GM23338 (cell line): ENCODE measurements around the gene PPP2R5C.
"Not testable (repeated sequence)": the region's sequence is repeated elsewhere in the genome, so short reads cannot be mapped to it uniquely, and the experiment has no call there.

Source experiments
- CREB1 ChIP-seq: fragments of 250-450 bp; sonication (Bioruptor Pico); IDR thresholded peaks from 2 replicates; pipeline ENCODE4 v1.5.0; 2020; ENCODE audit warnings: low read depth, mild to moderate bottlenecking, moderate library complexity
- EZH2 ChIP-seq: fragments of 200-600 bp; sonication (generic); IDR thresholded peaks from one replicate; pipeline ENCODE4 v1.8.0; 2017; ENCODE audit warnings: antibody characterized with exemption, mild to moderate bottlenecking, low read depth; ENCODE audit not compliant: unreplicated experiment
- EZH2phosphoT487 ChIP-seq: fragments of 200-600 bp; sonication (generic); IDR thresholded peaks from one replicate; pipeline ENCODE4 v1.8.1; 2018; ENCODE audit warnings: antibody characterized with exemption; ENCODE audit not compliant: unreplicated experiment
- JUNB ChIP-seq: IDR thresholded peaks from one replicate; pipeline ENCODE4 v1.6.1; 2016; ENCODE audit warnings: antibody characterized with exemption; ENCODE audit not compliant: unreplicated experiment
- POLR2AphosphoS5 ChIP-seq: IDR thresholded peaks from 2 replicates; pipeline ENCODE4 v1.6.1; 2016; ENCODE audit warnings: antibody characterized with exemption, low read depth
- REST ChIP-seq: IDR thresholded peaks from one replicate; pipeline ENCODE4 v1.6.1; 2018; ENCODE audit warnings: antibody characterized with exemption; ENCODE audit not compliant: unreplicated experiment
- STAT1 ChIP-seq: IDR thresholded peaks from one replicate; pipeline ENCODE4 v1.6.1; 2016; ENCODE audit warnings: antibody characterized with exemption; ENCODE audit not compliant: unreplicated experiment
- ZNF114 ChIP-seq: fragments of 250-450 bp; sonication (Bioruptor Pico); IDR thresholded peaks from 2 replicates; pipeline ENCODE4 v1.5.0; 2020; ENCODE audit warnings: mild to moderate bottlenecking, moderate library complexity
- ZNF331 ChIP-seq: fragments of 250-450 bp; sonication (Bioruptor Pico); IDR thresholded peaks from 2 replicates; pipeline ENCODE4 v1.5.0; 2020; ENCODE audit warnings: low read depth, mild to moderate bottlenecking, moderate library complexity
- ZNF462 ChIP-seq: fragments of 250-450 bp; sonication (Bioruptor Pico); IDR thresholded peaks from 2 replicates; pipeline ENCODE4 v1.5.0; 2020; ENCODE audit warnings: mild to moderate bottlenecking, moderate library complexity
- TF ChIP-seq, protein P1 (sequence below), 2 experiments: fragments of 200-600 bp in 1 of 2; sonication (generic) in 1 of 2; conservative IDR thresholded peaks; 2 replicates each; pipeline versions ENCODE4 v1.5.1 to v1.6.1; 2016 to 2017; ENCODE audit warnings: antibody characterized with exemption in 2 of 2, low read depth in 2 of 2, mild to moderate bottlenecking in 2 of 2, moderate library complexity in 1 of 2
- TF ChIP-seq, protein P2 (sequence below): IDR thresholded peaks from 2 replicates; pipeline ENCODE4 v1.6.1; 2016; ENCODE audit warnings: antibody characterized with exemption

DNA sequence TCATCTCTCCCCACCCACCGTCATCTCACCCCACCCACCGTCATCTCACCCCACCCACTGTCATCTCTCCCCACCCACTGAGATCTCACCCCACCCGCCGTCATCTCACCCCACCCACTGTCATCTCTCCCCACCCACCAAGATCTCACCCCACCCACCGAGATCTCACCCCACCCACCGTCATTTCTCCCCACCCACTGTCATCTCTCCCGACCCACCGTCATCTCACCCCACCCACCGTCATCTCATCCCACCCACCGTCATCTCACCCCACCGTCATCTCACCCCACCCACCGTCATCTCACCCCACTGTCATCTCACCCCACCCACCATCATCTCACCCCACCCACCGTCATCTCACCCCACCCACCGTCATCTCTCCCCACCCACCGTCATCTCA, 49.2 kb upstream of the PPP2R5C start:
- not testable (repeated sequence) for TF ChIP-seq EZH2; JUNB; POLR2AphosphoS5; REST; CREB1 (CRISPR knock-in tag); EZH2phosphoT487; ZNF331; ZNF114 (CRISPR knock-in tag); ZNF462 (CRISPR knock-in tag); STAT1
- TF ChIP-seq, protein P1, sequence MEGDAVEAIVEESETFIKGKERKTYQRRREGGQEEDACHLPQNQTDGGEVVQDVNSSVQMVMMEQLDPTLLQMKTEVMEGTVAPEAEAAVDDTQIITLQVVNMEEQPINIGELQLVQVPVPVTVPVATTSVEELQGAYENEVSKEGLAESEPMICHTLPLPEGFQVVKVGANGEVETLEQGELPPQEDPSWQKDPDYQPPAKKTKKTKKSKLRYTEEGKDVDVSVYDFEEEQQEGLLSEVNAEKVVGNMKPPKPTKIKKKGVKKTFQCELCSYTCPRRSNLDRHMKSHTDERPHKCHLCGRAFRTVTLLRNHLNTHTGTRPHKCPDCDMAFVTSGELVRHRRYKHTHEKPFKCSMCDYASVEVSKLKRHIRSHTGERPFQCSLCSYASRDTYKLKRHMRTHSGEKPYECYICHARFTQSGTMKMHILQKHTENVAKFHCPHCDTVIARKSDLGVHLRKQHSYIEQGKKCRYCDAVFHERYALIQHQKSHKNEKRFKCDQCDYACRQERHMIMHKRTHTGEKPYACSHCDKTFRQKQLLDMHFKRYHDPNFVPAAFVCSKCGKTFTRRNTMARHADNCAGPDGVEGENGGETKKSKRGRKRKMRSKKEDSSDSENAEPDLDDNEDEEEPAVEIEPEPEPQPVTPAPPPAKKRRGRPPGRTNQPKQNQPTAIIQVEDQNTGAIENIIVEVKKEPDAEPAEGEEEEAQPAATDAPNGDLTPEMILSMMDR (conservative IDR thresholded peaks at IDR 0.05; ENCODE audit: low read depth in 2 of 2), result not testable (repeated sequence)
- TF ChIP-seq, protein P2, sequence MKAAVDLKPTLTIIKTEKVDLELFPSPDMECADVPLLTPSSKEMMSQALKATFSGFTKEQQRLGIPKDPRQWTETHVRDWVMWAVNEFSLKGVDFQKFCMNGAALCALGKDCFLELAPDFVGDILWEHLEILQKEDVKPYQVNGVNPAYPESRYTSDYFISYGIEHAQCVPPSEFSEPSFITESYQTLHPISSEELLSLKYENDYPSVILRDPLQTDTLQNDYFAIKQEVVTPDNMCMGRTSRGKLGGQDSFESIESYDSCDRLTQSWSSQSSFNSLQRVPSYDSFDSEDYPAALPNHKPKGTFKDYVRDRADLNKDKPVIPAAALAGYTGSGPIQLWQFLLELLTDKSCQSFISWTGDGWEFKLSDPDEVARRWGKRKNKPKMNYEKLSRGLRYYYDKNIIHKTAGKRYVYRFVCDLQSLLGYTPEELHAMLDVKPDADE, result not testable (repeated sequence)
